22Rv1 (cell line): ENCODE results near the gene TMEM145.

Source experiments
- H3K27ac ChIP-seq: fragments of 450-650 bp; 2 replicates; pipeline ENCODE4 v1.5.1; 2017
- CTCF ChIP-seq: fragments of 450-650 bp; IDR thresholded peaks from 2 replicates; pipeline ENCODE4 v1.5.1; 2017; ENCODE audit warnings: mild to moderate bottlenecking
- ZFX ChIP-seq: fragments of 450-650 bp; IDR thresholded peaks from 2 replicates; pipeline ENCODE4 v1.6.1; 2017; ENCODE audit warnings: antibody characterized with exemption, borderline replicate concordance

Gene TMEM145

GRCh38 chr19:42287827-42288107 lies 25.3 kb upstream of the TMEM145 start:
- peak overlapping the region; percentile 89 for H3K27ac ChIP-seq
- TF ChIP-seq CTCF (no peak), ZFX (no peak)

- TF ChIP-seq CTCF = no peak
- no peak for TF ChIP-seq ZFX
- H3K27ac ChIP-seq = peak overlapping the region; percentile 89
These were observed 24.7 kb upstream of the TMEM145 start for GRCh38 chr19:42288387-42288786.

- TF ChIP-seq CTCF = no peak
- TF ChIP-seq ZFX = no peak
- H3K27ac ChIP-seq = no peak overlapping the region; the same call in 1 of the 2 replicates
These were observed 24.1 kb upstream of the TMEM145 start for GRCh38 chr19:42288881-42289555.

GRCh38 chr19:42289556-42290041 lies 23.5 kb upstream of the TMEM145 start:
- H3K27ac ChIP-seq = no peak overlapping the region
- no peak for TF ChIP-seq CTCF
- no peak for TF ChIP-seq ZFX

GRCh38 chr19:42290136-42290522 lies 23.0 kb upstream of the TMEM145 start:
- TF ChIP-seq CTCF (no peak), ZFX (no peak)
- peak overlapping the region; percentile 55; the same call in 1 of the 2 replicates for H3K27ac ChIP-seq

- peak overlapping the region; percentile 55 for H3K27ac ChIP-seq
- TF ChIP-seq CTCF (peak; percentile 58), ZFX (no peak)
These were observed 22.3 kb upstream of the TMEM145 start for GRCh38 chr19:42290523-42291434.

- no peak; the same call in 1 of the 2 replicates for TF ChIP-seq CTCF
- no peak for TF ChIP-seq ZFX
- H3K27ac ChIP-seq = peak overlapping the region; percentile 55
These were observed 21.7 kb upstream of the TMEM145 start for GRCh38 chr19:42291435-42291810.
